IMR-90 (cell line): ENCODE measurements around the gene HMGCS2. TPM values are rescaled to one million over a fixed set of nuclear protein-coding genes. Genes with fewer than 3 reads are reported as not detected.

Source experiments
- ATAC-seq: fragments of 200-7000 bp; cut with Tn5 transposase; 2 replicates; pipeline ENCODE4 v1.9.1; 2020; ENCODE audit warnings: low read depth, mild to moderate bottlenecking, moderate library complexity
- BruUV-seq: library from RNA; stranded (reverse); fragments of 400-500 nt; replicated peaks from 2 replicates; lab custom pipeline; 2021; lab: Mats Ljungman, UMichigan
- CTCF ChIA-PET: fragments of 300-600 bp; formaldehyde crosslinking; extraction: SDS; loops from one replicate; lab custom pipeline; 2021; ENCODE audit warnings: antibody characterized with exemption; lab: Yijun Ruan, JAX
- POLR2A ChIA-PET: fragments of 300-600 bp; sonication (Branson Sonifier 250); formaldehyde crosslinking; loops from one replicate; lab custom pipeline; 2022; ENCODE audit warnings: antibody characterized with exemption; ENCODE audit not compliant: unreplicated experiment; lab: Charles Lee
- DNase-seq: peaks from one replicate; pipeline ENCODE4 v3.0.0; 2013
- H2AFZ ChIP-seq: replicated peaks from 2 replicates; pipeline ENCODE3; 2013; ENCODE audit warnings: low read length, mild to moderate bottlenecking; ENCODE audit not compliant: poor library complexity
- H2AK5ac ChIP-seq: 2 replicates; pipeline ENCODE4 v1.6.1; 2013; ENCODE audit warnings: low read depth, low read length, inconsistent platforms
- H2AK9ac ChIP-seq: replicated peaks from 2 replicates; pipeline ENCODE3; 2013; ENCODE audit warnings: mild to moderate bottlenecking, low read depth, low read length, moderate library complexity; ENCODE audit not compliant: poor library complexity
- H2BK120ac ChIP-seq: 2 replicates; pipeline ENCODE4 v1.6.1; 2013; ENCODE audit warnings: low read depth, low read length, inconsistent platforms
- H2BK15ac ChIP-seq: 3 replicates; pipeline ENCODE4 v1.6.1; 2013; ENCODE audit warnings: low read depth, low read length, inconsistent platforms
- H2BK20ac ChIP-seq: 2 replicates; pipeline ENCODE4 v1.6.1; 2013; ENCODE audit warnings: low read depth, mild to moderate bottlenecking, inconsistent platforms, low read length, moderate library complexity
- H2BK5ac ChIP-seq: 2 replicates; pipeline ENCODE4 v1.6.1; 2013; ENCODE audit warnings: mild to moderate bottlenecking, low read depth, low read length, inconsistent platforms; ENCODE audit not compliant: poor library complexity, severe bottlenecking
- H3K14ac ChIP-seq: replicated peaks from 2 replicates; pipeline ENCODE4 v1.6.1; 2013; ENCODE audit warnings: low read depth, low read length, inconsistent platforms
- H3K18ac ChIP-seq: 2 replicates; pipeline ENCODE4 v1.6.1; 2013; ENCODE audit warnings: low read depth, low read length, control low read depth
- H3K23ac ChIP-seq: 2 replicates; pipeline ENCODE4 v1.6.1; 2013; ENCODE audit warnings: low read depth, low read length, inconsistent platforms
- H3K27ac ChIP-seq: 2 replicates; pipeline ENCODE4 v1.5.1; 2013; ENCODE audit warnings: mild to moderate bottlenecking, control low read depth, low read length; ENCODE audit not compliant: insufficient read depth
- H3K27me3 ChIP-seq: 2 replicates; pipeline ENCODE4 v1.6.1; 2013; ENCODE audit warnings: low read length; ENCODE audit not compliant: control insufficient read depth, insufficient read depth
- H3K36me3 ChIP-seq: 2 replicates; pipeline ENCODE4 v1.6.1; 2013; ENCODE audit warnings: low read length, mixed read lengths; ENCODE audit not compliant: control insufficient read depth, insufficient read depth
- H3K4ac ChIP-seq: 2 replicates; pipeline ENCODE4 v1.6.1; 2013; ENCODE audit warnings: low read depth, low read length, inconsistent platforms
- H3K4me1 ChIP-seq: 2 replicates; pipeline ENCODE4 v1.6.1; 2013; ENCODE audit warnings: low read length, mixed read lengths; ENCODE audit not compliant: control insufficient read depth, insufficient read depth
- H3K4me2 ChIP-seq: 2 replicates; pipeline ENCODE4 v1.6.1; 2013; ENCODE audit warnings: low read depth, mild to moderate bottlenecking, control low read depth, low read length, moderate library complexity
- H3K4me3 ChIP-seq: 2 replicates; pipeline ENCODE4 v1.5.1; 2013; ENCODE audit warnings: low read depth, mild to moderate bottlenecking, control low read depth, low read length, moderate library complexity; ENCODE audit not compliant: insufficient read depth
- H3K56ac ChIP-seq: 2 replicates; pipeline ENCODE4 v1.6.1; 2013; ENCODE audit warnings: low read length, inconsistent platforms; ENCODE audit not compliant: insufficient read depth; ENCODE audit errors: extremely low read depth
- H3K79me1 ChIP-seq, 2 experiments: 2 replicates each; pipeline ENCODE4 v1.6.1; 2013; ENCODE audit warnings: low read length in 2 of 2, inconsistent platforms in 1 of 2, low read depth in 1 of 2
- H3K9ac ChIP-seq: 2 replicates; pipeline ENCODE4 v1.6.1; 2013; ENCODE audit warnings: low read depth, low read length, control low read depth
- H3K9me1 ChIP-seq: 2 replicates; pipeline ENCODE4 v1.6.1; 2013; ENCODE audit warnings: low read length, inconsistent platforms; ENCODE audit not compliant: insufficient read depth
- H3K9me3 ChIP-seq: 2 replicates; pipeline ENCODE4 v1.6.1; 2013; ENCODE audit warnings: low read length; ENCODE audit not compliant: control insufficient read depth, insufficient read depth
- H4K20me1 ChIP-seq: 2 replicates; pipeline ENCODE4 v1.6.1; 2013; ENCODE audit warnings: low read length, inconsistent platforms; ENCODE audit not compliant: insufficient read depth
- H4K5ac ChIP-seq: 2 replicates; pipeline ENCODE4 v1.6.1; 2013; ENCODE audit warnings: mild to moderate bottlenecking, low read depth, low read length, control low read depth
- H4K8ac ChIP-seq, 2 experiments: 2 replicates each; pipeline ENCODE4 v1.6.1; 2013; ENCODE audit warnings: low read depth in 2 of 2, low read length in 2 of 2, control low read depth in 1 of 2, inconsistent platforms in 1 of 2
- H4K91ac ChIP-seq: 2 replicates; pipeline ENCODE4 v1.6.1; 2013; ENCODE audit warnings: low read depth, low read length, inconsistent platforms; ENCODE audit not compliant: insufficient read depth
- BHLHE40 ChIP-seq: fragments of 150-350 bp; IDR thresholded peaks from 2 replicates; pipeline ENCODE4 v1.6.1; 2016; ENCODE audit warnings: mild to moderate bottlenecking, low read depth, low read length
- CEBPB ChIP-seq: IDR thresholded peaks from 2 replicates; pipeline ENCODE4 v1.6.1; 2012; ENCODE audit warnings: low read depth, low read length, improper control_type of control experiment
- CHD1 ChIP-seq: IDR thresholded peaks from 2 replicates; pipeline ENCODE4 v1.6.1; 2012; ENCODE audit warnings: low read depth, low read length, improper control_type of control experiment
- CTCF ChIP-seq: conservative IDR thresholded peaks from 2 replicates; pipeline ENCODE4 v1.5.1; 2012; ENCODE audit warnings: mild to moderate bottlenecking, low read depth, low read length, improper control_type of control experiment
- ELK1 ChIP-seq: fragments of 150-350 bp; IDR thresholded peaks from 2 replicates; pipeline ENCODE4 v1.6.1; 2016; ENCODE audit warnings: low read depth, mild to moderate bottlenecking, low read length, moderate library complexity, borderline replicate concordance
- FOS ChIP-seq: fragments of 150-350 bp; IDR thresholded peaks from 2 replicates; pipeline ENCODE4 v1.6.1; 2016; ENCODE audit warnings: low read depth, low read length
- MAFK ChIP-seq: IDR thresholded peaks from 2 replicates; pipeline ENCODE4 v1.6.1; 2012; ENCODE audit warnings: low read depth, low read length, improper control_type of control experiment
- MAZ ChIP-seq: IDR thresholded peaks from 2 replicates; pipeline ENCODE4 v1.6.1; 2012; ENCODE audit warnings: low read depth, mild to moderate bottlenecking, low read length, improper control_type of control experiment, moderate library complexity, borderline replicate concordance
- MXI1 ChIP-seq: IDR thresholded peaks from 2 replicates; pipeline ENCODE4 v1.6.1; 2012; ENCODE audit warnings: low read depth, mild to moderate bottlenecking, low read length, moderate library complexity, borderline replicate concordance
- NFE2L2 ChIP-seq: fragments of 150-350 bp; IDR thresholded peaks from 2 replicates; pipeline ENCODE4 v1.6.1; 2016; ENCODE audit warnings: low read depth, mild to moderate bottlenecking, low read length
- RAD21 ChIP-seq: IDR thresholded peaks from 2 replicates; pipeline ENCODE4 v1.6.1; 2012; ENCODE audit warnings: low read length, improper control_type of control experiment
- RCOR1 ChIP-seq: IDR thresholded peaks from 2 replicates; pipeline ENCODE4 v1.6.1; 2012; ENCODE audit warnings: mild to moderate bottlenecking, low read length, improper control_type of control experiment; ENCODE audit not compliant: insufficient replicate concordance
- RFX5 ChIP-seq: IDR thresholded peaks from 2 replicates; pipeline ENCODE4 v1.8.0; 2012; ENCODE audit warnings: low read depth, mild to moderate bottlenecking, low read length, moderate library complexity
- SMC3 ChIP-seq: fragments of 150-350 bp; IDR thresholded peaks from 2 replicates; pipeline ENCODE4 v1.6.1; 2016; ENCODE audit warnings: low read depth, mild to moderate bottlenecking, antibody characterized with exemption, low read length, moderate library complexity
- USF2 ChIP-seq: fragments of 150-350 bp; IDR thresholded peaks from 2 replicates; pipeline ENCODE4 v1.6.1; 2017; ENCODE audit warnings: mild to moderate bottlenecking, antibody characterized with exemption, low read length, low read depth
- WGBS, 2 experiments: methylation state at CpG; one replicate each; pipeline versions ENCODE4 v1.1.5 to v1.1.7; 2013; ENCODE audit warnings: missing lambda C conversion rate in 2 of 2; ENCODE audit not compliant: insufficient read length in 1 of 2; ENCODE audit errors: extremely low coverage in 2 of 2; 5-methylcytosine and 5-hydroxymethylcytosine counted together
- dilution Hi-C: fragments of 300-500 bp; cut with HindIII; formaldehyde crosslinking; loops from one replicate; pipeline ENCODE4 v1.14.3; 2018; ENCODE audit warnings: low sequenced_read_pairs; ENCODE audit not compliant: unreplicated experiment
- in situ Hi-C: fragments of 300-500 bp; cut with MboI; formaldehyde crosslinking; loops from 3 replicates; pipeline ENCODE4 v1.14.3; 2019; ENCODE audit warnings: low sequenced_read_pairs, inconsistent platforms, mixed read lengths
- intact Hi-C: fragments of 100-400 bp; cut with micrococcal nuclease; formaldehyde crosslinking; loops from 2 replicates; pipeline ENCODE4 v1.10.0; 2022
- polyA plus RNA-seq, 3 experiments: library from polyadenylated mRNA; depleted of rRNA; stranded (reverse); fragments of >200 nt; gene quantifications; 2 replicates each; pipeline ENCODE4 v1.2.3, GENCODE V29; 2012; ENCODE audit warnings: low replicate concordance in 1 of 3
- total RNA-seq: library from RNA; depleted of rRNA; stranded (reverse); fragments of >200 nt; gene quantifications from 2 replicates; pipeline ENCODE4 v1.2.3, GENCODE V29; 2012

HMGCS2 gene
- total and polyA plus RNA-seq, 2 of the 4 experiments (the other 2 are of a cell fraction), result not detected

GRCh38 chr1:119721896-119722295, 46.8 kb downstream of the HMGCS2 start:
- Histone ChIP-seq H3K56ac (no peak overlapping the region), H2AK5ac (no peak overlapping the region), H3K18ac (no peak overlapping the region), H4K20me1 (peaks cover 55% of the 10 kb centered on the region; the same call in 1 of the 2 replicates), H3K9ac (no peak overlapping the region), H3K9me1 (peaks cover 20% of the 10 kb centered on the region; the same call in 1 of the 2 replicates), H4K91ac (no peak overlapping the region), H2BK20ac (no peak overlapping the region), H2BK120ac (no peak overlapping the region), H2BK5ac (no peak overlapping the region), H4K5ac (no peak overlapping the region), H3K4me2 (no peak overlapping the region), H3K23ac (no peak overlapping the region), H3K4me1 (no peaks in the 10 kb centered on the region), H2BK15ac (no peak overlapping the region), H3K27me3 (no peaks in the 10 kb centered on the region), H3K14ac (no peak overlapping the region), H3K27ac (no peak overlapping the region), H4K8ac (no peak overlapping the region), H3K79me1 (peaks cover 27 to 64% of the 10 kb centered on the region in 2 experiments), H3K36me3 (peaks cover 61% of the 10 kb centered on the region), H3K4me3 (no peak overlapping the region), H3K4ac (no peak overlapping the region), H2AFZ (no peak overlapping the region), H2AK9ac (no peak overlapping the region), H3K9me3 (no peaks in the 10 kb centered on the region)
- DNase-seq, result no peak
- WGBS, 2 experiments, result no CpG with 5 or more reads among the region's 5 CpGs
- intact Hi-C loops, result no loop called here
- ChIA-PET POLR2A (interaction anchor here (0.6 kb wide), 1 partner anchor 128 kb away, joined by 4 read pairs; no protein-coding TSS in a partner anchor), CTCF (interaction anchor here (1.4 kb wide), 1 partner anchor 12 kb away, joined by 3 read pairs; no protein-coding TSS in a partner anchor)
- dilution Hi-C loops, result no loop called here
- no peak for ATAC-seq
- BruUV-seq, result no TSS peak
- TF ChIP-seq BHLHE40 (no peak), MAZ (no peak), FOS (no peak), NFE2L2 (no peak), CHD1 (no peak), CTCF (no peak), CEBPB (no peak), RCOR1 (no peak), MXI1 (no peak), RAD21 (no peak), MAFK (no peak), USF2 (no peak), SMC3 (no peak), ELK1 (no peak), RFX5 (no peak)
- in situ Hi-C loops, result loop anchor here (5.0 kb wide), 1 partner anchor 50 kb away; no protein-coding TSS in a partner anchor
